ENCODE measurements around the gene PARP4.
"Not testable (repeated sequence)": the region's sequence is repeated elsewhere in the genome, so short reads cannot be mapped to it uniquely, and the experiment has no call there.

DNA sequence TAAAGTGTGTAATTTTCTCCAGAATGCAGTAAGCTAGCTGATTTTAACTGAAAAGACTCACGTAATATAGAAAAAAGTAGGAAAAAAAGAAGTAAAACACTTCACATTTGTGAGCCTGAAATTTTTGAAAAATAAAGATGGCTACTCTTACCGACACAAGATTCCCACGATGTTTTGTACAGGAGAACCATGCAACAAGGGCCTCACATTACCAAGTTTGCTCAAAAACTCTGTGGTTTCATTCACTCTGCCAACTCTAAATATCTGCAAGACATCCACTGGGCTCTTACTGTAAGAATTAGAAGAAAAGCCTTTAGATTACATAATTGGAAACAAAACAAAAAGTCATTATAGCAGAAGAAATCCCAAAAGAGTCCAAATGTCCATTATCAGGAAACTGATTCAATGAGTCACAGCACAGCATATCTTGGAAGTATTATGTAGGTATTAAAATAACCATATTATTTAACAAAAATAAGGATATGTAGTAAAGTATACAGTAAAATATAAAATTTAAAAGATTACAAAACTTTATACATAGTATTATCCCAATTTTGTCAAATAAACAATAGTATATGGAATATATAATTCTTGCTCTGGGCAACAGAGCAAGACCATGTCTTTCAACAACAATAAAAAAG lies 26.4 kb downstream of the PARP4 start:
- TF ChIP-seq, protein P1, sequence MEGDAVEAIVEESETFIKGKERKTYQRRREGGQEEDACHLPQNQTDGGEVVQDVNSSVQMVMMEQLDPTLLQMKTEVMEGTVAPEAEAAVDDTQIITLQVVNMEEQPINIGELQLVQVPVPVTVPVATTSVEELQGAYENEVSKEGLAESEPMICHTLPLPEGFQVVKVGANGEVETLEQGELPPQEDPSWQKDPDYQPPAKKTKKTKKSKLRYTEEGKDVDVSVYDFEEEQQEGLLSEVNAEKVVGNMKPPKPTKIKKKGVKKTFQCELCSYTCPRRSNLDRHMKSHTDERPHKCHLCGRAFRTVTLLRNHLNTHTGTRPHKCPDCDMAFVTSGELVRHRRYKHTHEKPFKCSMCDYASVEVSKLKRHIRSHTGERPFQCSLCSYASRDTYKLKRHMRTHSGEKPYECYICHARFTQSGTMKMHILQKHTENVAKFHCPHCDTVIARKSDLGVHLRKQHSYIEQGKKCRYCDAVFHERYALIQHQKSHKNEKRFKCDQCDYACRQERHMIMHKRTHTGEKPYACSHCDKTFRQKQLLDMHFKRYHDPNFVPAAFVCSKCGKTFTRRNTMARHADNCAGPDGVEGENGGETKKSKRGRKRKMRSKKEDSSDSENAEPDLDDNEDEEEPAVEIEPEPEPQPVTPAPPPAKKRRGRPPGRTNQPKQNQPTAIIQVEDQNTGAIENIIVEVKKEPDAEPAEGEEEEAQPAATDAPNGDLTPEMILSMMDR (IDR thresholded peaks at IDR 0.05), result not testable (repeated sequence)
- TF ChIP-seq POLR2A (IDR thresholded peaks at IDR 0.05), result not testable (repeated sequence)

All from Peyer's patch (tissue), 4 donors.